NB4 (cell line): ENCODE measurements around the gene PDE5A.

Source experiments
- CTCF ChIP-seq: IDR thresholded peaks from one replicate; pipeline ENCODE4 v1.5.1; 2012; ENCODE audit warnings: low read depth, low read length
- MYC ChIP-seq: IDR thresholded peaks from 2 replicates; pipeline ENCODE4 v1.6.1; 2011; ENCODE audit warnings: low read depth, low read length
- POLR2A ChIP-seq: IDR thresholded peaks from 2 replicates; pipeline ENCODE4 v1.6.1; 2011; ENCODE audit warnings: mild to moderate bottlenecking; ENCODE audit not compliant: insufficient read length; ENCODE audit errors: extremely low read depth

- TF ChIP-seq POLR2A = no peak
- TF ChIP-seq CTCF = no peak
- no peak for TF ChIP-seq MYC
Observed at GRCh38 chr4:119665752-119666151, 37.1 kb upstream of the PDE5A start.
